ENCODE results near the gene DDAH1.
"Not testable (repeated sequence)": the region's sequence is repeated elsewhere in the genome, so short reads cannot be mapped to it uniquely, and the experiment has no call there.

DDAH1 gene

GRCh38 chr1:85470130-85470529 lies 5.2 kb upstream of the DDAH1 start:
- not testable (repeated sequence) for DNase-seq (ENCODE audit: low read depth)

GRCh38 chr1:85467929-85468540 lies 3.1 kb upstream of the DDAH1 start:
- DNase-seq (ENCODE audit: low read depth) = no peak

- DNase-seq (ENCODE audit: low read depth) = no peak
Observed at GRCh38 chr1:85467036-85467435, 2.1 kb upstream of the DDAH1 start.

DNA sequence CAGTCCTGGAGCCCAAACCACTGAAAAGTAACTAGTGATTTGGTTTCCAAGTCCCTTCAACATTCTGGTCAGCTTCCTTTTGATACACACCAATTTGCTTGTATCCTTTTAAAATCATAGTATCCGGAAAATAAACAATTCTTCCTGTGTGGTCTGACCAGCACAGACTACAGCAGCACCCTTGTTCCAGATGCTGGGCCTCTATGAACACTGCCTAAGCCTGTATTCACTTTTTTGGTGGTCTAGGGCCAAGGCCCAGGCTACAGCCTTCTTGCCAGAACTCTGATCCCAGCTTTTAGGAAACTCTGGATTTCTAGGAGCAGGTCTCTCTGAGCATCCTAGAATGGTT lies 801 bp upstream of the DDAH1 start:
- peak; percentile 33 for DNase-seq (ENCODE audit: low read depth)

DNA sequence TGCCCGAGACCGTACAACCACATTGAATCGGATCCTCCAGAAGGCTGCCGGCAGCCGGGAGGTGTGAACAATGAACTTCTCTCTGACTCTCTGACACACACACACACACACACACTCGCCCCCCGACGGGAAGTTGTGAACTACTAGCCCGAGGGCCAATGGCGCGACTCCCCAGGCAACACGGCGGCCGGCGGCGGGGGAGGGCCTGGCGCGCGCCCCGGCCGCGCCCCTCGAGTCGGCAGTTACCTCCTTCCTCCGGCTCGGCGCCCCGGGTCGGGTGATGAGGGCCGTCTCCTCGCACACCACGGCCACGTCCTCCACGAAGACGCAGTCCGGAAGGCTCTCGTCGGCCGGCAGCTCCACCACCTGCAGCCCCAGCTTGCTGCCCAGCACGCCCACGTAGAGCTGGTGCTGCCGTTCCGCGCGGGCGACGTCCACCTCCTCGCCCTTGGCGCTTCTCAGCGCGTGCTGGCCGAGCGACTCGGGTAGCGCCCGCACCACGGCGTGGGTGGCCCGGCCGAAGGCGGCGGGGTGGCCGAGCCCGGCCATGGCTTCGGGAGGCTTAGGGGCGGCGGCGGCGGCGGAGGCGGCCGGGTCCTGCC lies 361 bp downstream of the DDAH1 start:
- peak; percentile 68 for DNase-seq (ENCODE audit: low read depth)

DNA sequence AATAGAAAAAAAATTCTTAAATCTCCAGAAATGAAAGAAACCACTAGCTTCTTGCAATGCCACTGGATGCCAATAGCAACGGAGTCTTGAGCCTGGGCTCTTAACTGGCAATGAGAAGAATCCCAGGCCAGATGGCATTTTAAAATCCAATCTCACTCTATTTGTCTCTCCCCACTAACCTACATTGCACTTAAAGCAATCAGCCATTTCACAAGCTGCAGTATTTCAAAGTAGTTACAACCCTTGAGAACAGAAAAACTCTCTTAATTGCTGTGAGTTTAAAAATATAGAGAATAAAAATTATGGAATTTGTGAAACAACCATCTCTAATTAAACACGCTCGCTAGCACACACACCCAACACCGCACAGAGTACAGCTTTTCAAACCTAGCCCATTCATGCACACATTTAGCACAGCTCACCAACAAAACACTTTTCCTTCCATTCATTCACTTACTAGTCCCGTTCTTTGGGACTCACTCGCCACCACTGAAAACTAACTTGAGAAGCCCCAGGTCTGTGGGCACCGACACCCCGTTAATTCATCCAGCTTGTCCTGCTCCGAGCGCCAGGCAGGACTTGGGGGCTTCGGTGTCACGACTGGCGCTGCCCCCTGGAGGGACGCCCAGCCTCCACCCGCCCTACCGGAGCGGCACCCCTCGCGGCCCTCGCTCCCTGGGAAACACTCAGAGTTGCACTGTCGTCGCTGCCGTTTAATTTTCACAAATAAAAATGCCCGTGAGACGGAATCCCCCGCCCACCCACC lies 1.0 kb downstream of the DDAH1 start:
- peak; percentile 42 for DNase-seq (ENCODE audit: low read depth)

DNA sequence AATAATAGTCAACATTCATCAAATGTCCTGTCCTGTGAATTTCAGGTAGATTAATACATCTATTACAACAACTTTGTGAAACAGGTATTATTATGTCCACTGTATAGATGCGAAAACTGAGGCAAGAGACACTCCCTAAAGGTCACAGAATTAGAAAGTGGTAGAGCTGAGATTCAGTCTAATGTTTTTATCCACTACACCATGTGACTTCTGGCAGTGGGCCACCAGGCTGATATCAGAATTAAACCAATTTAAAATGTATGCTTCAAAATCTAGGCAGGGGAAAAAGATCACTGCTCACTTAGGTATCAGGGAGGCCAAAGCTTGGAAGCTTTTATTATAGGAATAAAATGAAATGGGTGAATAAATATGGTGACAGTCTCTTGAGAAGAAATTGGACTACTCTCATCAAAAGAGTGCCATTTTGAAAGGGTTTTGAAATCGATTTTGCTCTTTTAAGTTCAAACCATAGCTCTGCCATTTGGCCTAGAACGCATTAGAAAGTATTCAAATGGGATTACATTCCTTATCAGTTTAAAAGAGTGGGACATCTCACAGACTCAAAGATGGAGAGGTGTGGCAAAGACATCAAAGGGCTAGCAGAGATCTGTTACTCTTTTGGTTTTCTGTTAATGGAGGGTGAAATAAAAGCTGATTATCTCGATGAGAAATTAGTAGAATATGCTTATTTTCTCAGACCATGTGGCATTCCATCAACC lies 1.9 kb downstream of the DDAH1 start:
- DNase-seq (ENCODE audit: low read depth) = no peak

GRCh38 chr1:85461216-85461918 lies 3.6 kb downstream of the DDAH1 start:
- DNase-seq (ENCODE audit: low read depth) = no peak

- no peak for DNase-seq (ENCODE audit: low read depth)
Observed at GRCh38 chr1:85460555-85461088, 4.3 kb downstream of the DDAH1 start.

- no peak for DNase-seq (ENCODE audit: low read depth)
Observed at GRCh38 chr1:85459290-85459689, 5.7 kb downstream of the DDAH1 start.

- no peak for DNase-seq (ENCODE audit: low read depth)
Observed at GRCh38 chr1:85454214-85454613, 10.7 kb downstream of the DDAH1 start.

GRCh38 chr1:85453640-85454194 lies 11.2 kb downstream of the DDAH1 start:
- no peak for DNase-seq (ENCODE audit: low read depth)

GRCh38 chr1:85452948-85453347 lies 12.0 kb downstream of the DDAH1 start:
- no peak for DNase-seq (ENCODE audit: low read depth)

GRCh38 chr1:85451236-85451830 lies 13.6 kb downstream of the DDAH1 start:
- no peak for DNase-seq (ENCODE audit: low read depth)

GRCh38 chr1:85450832-85451231 lies 14.1 kb downstream of the DDAH1 start:
- peak; percentile 51 for DNase-seq (ENCODE audit: low read depth)

GRCh38 chr1:85449356-85449755 lies 15.6 kb downstream of the DDAH1 start:
- DNase-seq (ENCODE audit: low read depth) = no peak

DNA sequence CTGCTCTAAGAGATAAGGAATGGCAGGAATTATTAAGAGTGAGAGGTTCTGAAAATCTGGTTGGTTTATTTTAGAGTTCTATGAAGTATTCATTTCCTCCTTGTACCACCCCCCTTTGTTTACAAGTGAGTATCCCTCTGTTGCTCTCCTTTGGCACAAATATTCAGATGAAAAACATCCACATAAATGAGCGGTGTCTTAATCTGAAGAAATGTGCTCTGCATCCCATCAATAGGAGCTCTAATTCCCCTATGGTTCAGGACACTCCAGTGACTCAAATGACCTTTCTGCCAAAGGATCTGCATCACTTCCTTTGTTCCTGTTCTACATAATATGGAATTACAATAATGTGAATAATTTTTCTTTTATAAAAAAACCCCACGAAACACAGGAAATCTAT lies 16.6 kb downstream of the DDAH1 start:
- peak; percentile 39 for DNase-seq (ENCODE audit: low read depth)

- DNase-seq (ENCODE audit: low read depth) = no peak
Observed at GRCh38 chr1:85447006-85447943, 17.7 kb downstream of the DDAH1 start.

GRCh38 chr1:85445906-85446305 lies 19.1 kb downstream of the DDAH1 start:
- no peak for DNase-seq (ENCODE audit: low read depth)

DNA sequence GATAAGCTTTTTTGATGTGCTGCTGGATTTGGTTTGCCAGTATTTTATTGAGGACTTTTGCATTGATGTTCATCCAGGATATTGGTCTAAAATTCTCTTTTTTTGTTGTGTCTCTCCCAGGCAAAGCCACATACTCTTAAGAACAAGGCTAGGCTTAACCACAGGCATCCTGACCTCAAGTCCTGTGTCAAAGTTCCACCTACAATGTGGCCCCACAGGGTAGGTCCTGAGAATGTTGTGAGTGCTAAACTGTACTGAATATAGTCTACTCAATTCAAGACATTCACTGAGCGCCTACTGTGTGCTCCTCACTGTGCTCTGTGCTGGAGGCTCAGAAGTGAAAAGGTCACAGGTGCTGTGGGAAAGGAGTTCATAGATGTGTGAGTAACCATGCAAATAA lies 20.6 kb downstream of the DDAH1 start:
- no peak for DNase-seq (ENCODE audit: low read depth)

All from HS-27A (cell line).